IMR-90 (cell line): ENCODE results near the gene RTCB. TPM values are rescaled to one million over a fixed set of nuclear protein-coding genes. Genes with fewer than 3 reads are reported as not detected.

ENCODE experiments used
- ATAC-seq: fragments of 200-7000 bp; cut with Tn5 transposase; 2 replicates; pipeline ENCODE4 v1.9.1; 2020; ENCODE audit warnings: low read depth, mild to moderate bottlenecking, moderate library complexity
- BruUV-seq: library from RNA; stranded (reverse); fragments of 400-500 nt; replicated peaks from 2 replicates; lab custom pipeline; 2021; lab: Mats Ljungman, UMichigan
- CTCF ChIA-PET: fragments of 300-600 bp; formaldehyde crosslinking; extraction: SDS; loops from one replicate; lab custom pipeline; 2021; ENCODE audit warnings: antibody characterized with exemption; lab: Yijun Ruan, JAX
- POLR2A ChIA-PET: fragments of 300-600 bp; sonication (Branson Sonifier 250); formaldehyde crosslinking; loops from one replicate; lab custom pipeline; 2022; ENCODE audit warnings: antibody characterized with exemption; ENCODE audit not compliant: unreplicated experiment; lab: Charles Lee
- DNase-seq: peaks from one replicate; pipeline ENCODE4 v3.0.0; 2013
- H2AFZ ChIP-seq: replicated peaks from 2 replicates; pipeline ENCODE3; 2013; ENCODE audit warnings: low read length, mild to moderate bottlenecking; ENCODE audit not compliant: poor library complexity
- H2AK5ac ChIP-seq: 2 replicates; pipeline ENCODE4 v1.6.1; 2013; ENCODE audit warnings: low read depth, low read length, inconsistent platforms
- H2AK9ac ChIP-seq: replicated peaks from 2 replicates; pipeline ENCODE3; 2013; ENCODE audit warnings: mild to moderate bottlenecking, low read depth, low read length, moderate library complexity; ENCODE audit not compliant: poor library complexity
- H2BK120ac ChIP-seq: 2 replicates; pipeline ENCODE4 v1.6.1; 2013; ENCODE audit warnings: low read depth, low read length, inconsistent platforms
- H2BK15ac ChIP-seq: 3 replicates; pipeline ENCODE4 v1.6.1; 2013; ENCODE audit warnings: low read depth, low read length, inconsistent platforms
- H2BK20ac ChIP-seq: 2 replicates; pipeline ENCODE4 v1.6.1; 2013; ENCODE audit warnings: low read depth, mild to moderate bottlenecking, inconsistent platforms, low read length, moderate library complexity
- H2BK5ac ChIP-seq: 2 replicates; pipeline ENCODE4 v1.6.1; 2013; ENCODE audit warnings: mild to moderate bottlenecking, low read depth, low read length, inconsistent platforms; ENCODE audit not compliant: poor library complexity, severe bottlenecking
- H3K14ac ChIP-seq: replicated peaks from 2 replicates; pipeline ENCODE4 v1.6.1; 2013; ENCODE audit warnings: low read depth, low read length, inconsistent platforms
- H3K18ac ChIP-seq: 2 replicates; pipeline ENCODE4 v1.6.1; 2013; ENCODE audit warnings: low read depth, low read length, control low read depth
- H3K23ac ChIP-seq: 2 replicates; pipeline ENCODE4 v1.6.1; 2013; ENCODE audit warnings: low read depth, low read length, inconsistent platforms
- H3K27ac ChIP-seq: 2 replicates; pipeline ENCODE4 v1.5.1; 2013; ENCODE audit warnings: mild to moderate bottlenecking, control low read depth, low read length; ENCODE audit not compliant: insufficient read depth
- H3K27me3 ChIP-seq: 2 replicates; pipeline ENCODE4 v1.6.1; 2013; ENCODE audit warnings: low read length; ENCODE audit not compliant: control insufficient read depth, insufficient read depth
- H3K36me3 ChIP-seq: 2 replicates; pipeline ENCODE4 v1.6.1; 2013; ENCODE audit warnings: low read length, mixed read lengths; ENCODE audit not compliant: control insufficient read depth, insufficient read depth
- H3K4ac ChIP-seq: 2 replicates; pipeline ENCODE4 v1.6.1; 2013; ENCODE audit warnings: low read depth, low read length, inconsistent platforms
- H3K4me1 ChIP-seq: 2 replicates; pipeline ENCODE4 v1.6.1; 2013; ENCODE audit warnings: low read length, mixed read lengths; ENCODE audit not compliant: control insufficient read depth, insufficient read depth
- H3K4me2 ChIP-seq: 2 replicates; pipeline ENCODE4 v1.6.1; 2013; ENCODE audit warnings: low read depth, mild to moderate bottlenecking, control low read depth, low read length, moderate library complexity
- H3K4me3 ChIP-seq: 2 replicates; pipeline ENCODE4 v1.5.1; 2013; ENCODE audit warnings: low read depth, mild to moderate bottlenecking, control low read depth, low read length, moderate library complexity; ENCODE audit not compliant: insufficient read depth
- H3K56ac ChIP-seq: 2 replicates; pipeline ENCODE4 v1.6.1; 2013; ENCODE audit warnings: low read length, inconsistent platforms; ENCODE audit not compliant: insufficient read depth; ENCODE audit errors: extremely low read depth
- H3K79me1 ChIP-seq, 2 experiments: 2 replicates each; pipeline ENCODE4 v1.6.1; 2013; ENCODE audit warnings: low read length in 2 of 2, inconsistent platforms in 1 of 2, low read depth in 1 of 2
- H3K9ac ChIP-seq: 2 replicates; pipeline ENCODE4 v1.6.1; 2013; ENCODE audit warnings: low read depth, low read length, control low read depth
- H3K9me1 ChIP-seq: 2 replicates; pipeline ENCODE4 v1.6.1; 2013; ENCODE audit warnings: low read length, inconsistent platforms; ENCODE audit not compliant: insufficient read depth
- H3K9me3 ChIP-seq: 2 replicates; pipeline ENCODE4 v1.6.1; 2013; ENCODE audit warnings: low read length; ENCODE audit not compliant: control insufficient read depth, insufficient read depth
- H4K20me1 ChIP-seq: 2 replicates; pipeline ENCODE4 v1.6.1; 2013; ENCODE audit warnings: low read length, inconsistent platforms; ENCODE audit not compliant: insufficient read depth
- H4K5ac ChIP-seq: 2 replicates; pipeline ENCODE4 v1.6.1; 2013; ENCODE audit warnings: mild to moderate bottlenecking, low read depth, low read length, control low read depth
- H4K8ac ChIP-seq, 2 experiments: 2 replicates each; pipeline ENCODE4 v1.6.1; 2013; ENCODE audit warnings: low read depth in 2 of 2, low read length in 2 of 2, control low read depth in 1 of 2, inconsistent platforms in 1 of 2
- H4K91ac ChIP-seq: 2 replicates; pipeline ENCODE4 v1.6.1; 2013; ENCODE audit warnings: low read depth, low read length, inconsistent platforms; ENCODE audit not compliant: insufficient read depth
- BHLHE40 ChIP-seq: fragments of 150-350 bp; IDR thresholded peaks from 2 replicates; pipeline ENCODE4 v1.6.1; 2016; ENCODE audit warnings: mild to moderate bottlenecking, low read depth, low read length
- CEBPB ChIP-seq: IDR thresholded peaks from 2 replicates; pipeline ENCODE4 v1.6.1; 2012; ENCODE audit warnings: low read depth, low read length, improper control_type of control experiment
- CHD1 ChIP-seq: IDR thresholded peaks from 2 replicates; pipeline ENCODE4 v1.6.1; 2012; ENCODE audit warnings: low read depth, low read length, improper control_type of control experiment
- FOS ChIP-seq: fragments of 150-350 bp; IDR thresholded peaks from 2 replicates; pipeline ENCODE4 v1.6.1; 2016; ENCODE audit warnings: low read depth, low read length
- MAFK ChIP-seq: IDR thresholded peaks from 2 replicates; pipeline ENCODE4 v1.6.1; 2012; ENCODE audit warnings: low read depth, low read length, improper control_type of control experiment
- MAZ ChIP-seq: IDR thresholded peaks from 2 replicates; pipeline ENCODE4 v1.6.1; 2012; ENCODE audit warnings: low read depth, mild to moderate bottlenecking, low read length, improper control_type of control experiment, moderate library complexity, borderline replicate concordance
- MXI1 ChIP-seq: IDR thresholded peaks from 2 replicates; pipeline ENCODE4 v1.6.1; 2012; ENCODE audit warnings: low read depth, mild to moderate bottlenecking, low read length, moderate library complexity, borderline replicate concordance
- NFE2L2 ChIP-seq: fragments of 150-350 bp; IDR thresholded peaks from 2 replicates; pipeline ENCODE4 v1.6.1; 2016; ENCODE audit warnings: low read depth, mild to moderate bottlenecking, low read length
- POLR2A ChIP-seq: IDR thresholded peaks from 2 replicates; pipeline ENCODE4 v1.6.1; 2012; ENCODE audit warnings: mild to moderate bottlenecking, low read depth, low read length
- RAD21 ChIP-seq: IDR thresholded peaks from 2 replicates; pipeline ENCODE4 v1.6.1; 2012; ENCODE audit warnings: low read length, improper control_type of control experiment
- RCOR1 ChIP-seq: IDR thresholded peaks from 2 replicates; pipeline ENCODE4 v1.6.1; 2012; ENCODE audit warnings: mild to moderate bottlenecking, low read length, improper control_type of control experiment; ENCODE audit not compliant: insufficient replicate concordance
- SMC3 ChIP-seq: fragments of 150-350 bp; IDR thresholded peaks from 2 replicates; pipeline ENCODE4 v1.6.1; 2016; ENCODE audit warnings: low read depth, mild to moderate bottlenecking, antibody characterized with exemption, low read length, moderate library complexity
- WGBS, 2 experiments: methylation state at CpG; one replicate each; pipeline versions ENCODE4 v1.1.5 to v1.1.7; 2013; ENCODE audit warnings: missing lambda C conversion rate in 2 of 2; ENCODE audit not compliant: insufficient read length in 1 of 2; ENCODE audit errors: extremely low coverage in 2 of 2; 5-methylcytosine and 5-hydroxymethylcytosine counted together
- dilution Hi-C: fragments of 300-500 bp; cut with HindIII; formaldehyde crosslinking; loops from one replicate; pipeline ENCODE4 v1.14.3; 2018; ENCODE audit warnings: low sequenced_read_pairs; ENCODE audit not compliant: unreplicated experiment
- in situ Hi-C: fragments of 300-500 bp; cut with MboI; formaldehyde crosslinking; loops from 3 replicates; pipeline ENCODE4 v1.14.3; 2019; ENCODE audit warnings: low sequenced_read_pairs, inconsistent platforms, mixed read lengths
- intact Hi-C: fragments of 100-400 bp; cut with micrococcal nuclease; formaldehyde crosslinking; loops from 2 replicates; pipeline ENCODE4 v1.10.0; 2022
- polyA plus RNA-seq, 3 experiments: library from polyadenylated mRNA; depleted of rRNA; stranded (reverse); fragments of >200 nt; gene quantifications; 2 replicates each; pipeline ENCODE4 v1.2.3, GENCODE V29; 2012; ENCODE audit warnings: low replicate concordance in 1 of 3
- total RNA-seq: library from RNA; depleted of rRNA; stranded (reverse); fragments of >200 nt; gene quantifications from 2 replicates; pipeline ENCODE4 v1.2.3, GENCODE V29; 2012
- TF ChIP-seq, protein P1 (sequence below): fragments of 150-350 bp; IDR thresholded peaks from 2 replicates; pipeline ENCODE4 v1.6.1; 2017; ENCODE audit warnings: mild to moderate bottlenecking, antibody characterized with exemption, low read length, low read depth
- TF ChIP-seq, protein P2 (sequence below): fragments of 150-350 bp; IDR thresholded peaks from 2 replicates; pipeline ENCODE4 v1.6.1; 2016; ENCODE audit warnings: low read depth, mild to moderate bottlenecking, low read length, moderate library complexity, borderline replicate concordance
- TF ChIP-seq, protein P3 (sequence below): conservative IDR thresholded peaks from 2 replicates; pipeline ENCODE4 v1.5.1; 2012; ENCODE audit warnings: mild to moderate bottlenecking, low read depth, low read length, improper control_type of control experiment

The RTCB gene
- total and polyA plus RNA-seq, 2 of the 4 experiments (the other 2 are of a cell fraction): 115 to 213 TPM

DNA sequence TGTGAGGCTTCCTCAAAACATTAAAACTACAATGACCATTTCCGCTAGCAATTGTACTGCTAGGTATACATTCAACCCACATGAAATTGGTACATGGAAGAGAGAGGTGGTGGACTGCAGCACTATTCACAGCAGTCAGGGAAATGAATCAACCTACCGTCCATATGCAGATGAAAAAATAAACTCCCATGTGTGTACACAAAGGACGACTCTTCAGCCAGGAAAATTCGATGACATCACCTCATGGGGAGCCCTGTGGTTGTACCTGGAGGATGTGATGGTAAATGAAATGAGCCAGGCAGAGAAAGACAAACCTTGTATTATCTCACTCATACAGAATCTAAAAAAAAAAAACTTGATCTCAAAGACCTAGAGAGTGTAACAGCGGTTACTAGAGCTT, 31.1 kb downstream of the RTCB start:
- CTCF ChIA-PET: interaction anchor here (0.8 kb wide), 1 partner anchor 605 kb away, joined by 6 read pairs; no protein-coding TSS in a partner anchor
- Histone ChIP-seq H3K14ac (no peak overlapping the region), H4K20me1 (no peaks in the 10 kb centered on the region; the same call in 1 of the 2 replicates), H2BK15ac (no peak overlapping the region), H4K91ac (no peak overlapping the region), H3K27ac (no peak overlapping the region), H3K4ac (no peak overlapping the region), H3K23ac (no peak overlapping the region), H4K5ac (no peak overlapping the region), H3K4me3 (no peak overlapping the region), H2BK5ac (no peak overlapping the region), H2AK9ac (peak overlapping the region; percentile 45), H3K79me1 (no peaks in the 10 kb centered on the region), H4K8ac (no peak overlapping the region), H2BK20ac (no peak overlapping the region), H3K27me3 (no peaks in the 10 kb centered on the region), H3K9me1 (0 out of 2 replicates have a peak, but pooled peaks cover 4% of the 10 kb centered on the region), H3K9me3 (no peaks in the 10 kb centered on the region), H3K56ac (no peak overlapping the region), H3K18ac (no peak overlapping the region), H3K4me2 (no peak overlapping the region), H2BK120ac (no peak overlapping the region), H2AK5ac (no peak overlapping the region), H3K4me1 (no peaks in the 10 kb centered on the region), H3K9ac (no peak overlapping the region), H3K36me3 (peaks cover 6% of the 10 kb centered on the region), H2AFZ (no peak overlapping the region)
- ATAC-seq (no peak), DNase-seq (peak; percentile 27)
- POLR2A ChIA-PET: no interaction called here
- intact Hi-C loops (no loop called here), in situ Hi-C loops (no loop called here), dilution Hi-C loops (no loop called here)
- no TSS peak for BruUV-seq
- TF ChIP-seq MAZ (no peak), POLR2A (no peak), FOS (no peak), RCOR1 (no peak), CHD1 (no peak), NFE2L2 (no peak), CEBPB (no peak), MXI1 (no peak), BHLHE40 (no peak), RAD21 (no peak), SMC3 (no peak), MAFK (no peak)
- TF ChIP-seq, protein P1, sequence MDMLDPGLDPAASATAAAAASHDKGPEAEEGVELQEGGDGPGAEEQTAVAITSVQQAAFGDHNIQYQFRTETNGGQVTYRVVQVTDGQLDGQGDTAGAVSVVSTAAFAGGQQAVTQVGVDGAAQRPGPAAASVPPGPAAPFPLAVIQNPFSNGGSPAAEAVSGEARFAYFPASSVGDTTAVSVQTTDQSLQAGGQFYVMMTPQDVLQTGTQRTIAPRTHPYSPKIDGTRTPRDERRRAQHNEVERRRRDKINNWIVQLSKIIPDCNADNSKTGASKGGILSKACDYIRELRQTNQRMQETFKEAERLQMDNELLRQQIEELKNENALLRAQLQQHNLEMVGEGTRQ: no peak
- TF ChIP-seq, protein P2, sequence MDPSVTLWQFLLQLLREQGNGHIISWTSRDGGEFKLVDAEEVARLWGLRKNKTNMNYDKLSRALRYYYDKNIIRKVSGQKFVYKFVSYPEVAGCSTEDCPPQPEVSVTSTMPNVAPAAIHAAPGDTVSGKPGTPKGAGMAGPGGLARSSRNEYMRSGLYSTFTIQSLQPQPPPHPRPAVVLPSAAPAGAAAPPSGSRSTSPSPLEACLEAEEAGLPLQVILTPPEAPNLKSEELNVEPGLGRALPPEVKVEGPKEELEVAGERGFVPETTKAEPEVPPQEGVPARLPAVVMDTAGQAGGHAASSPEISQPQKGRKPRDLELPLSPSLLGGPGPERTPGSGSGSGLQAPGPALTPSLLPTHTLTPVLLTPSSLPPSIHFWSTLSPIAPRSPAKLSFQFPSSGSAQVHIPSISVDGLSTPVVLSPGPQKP: no peak
- TF ChIP-seq, protein P3, sequence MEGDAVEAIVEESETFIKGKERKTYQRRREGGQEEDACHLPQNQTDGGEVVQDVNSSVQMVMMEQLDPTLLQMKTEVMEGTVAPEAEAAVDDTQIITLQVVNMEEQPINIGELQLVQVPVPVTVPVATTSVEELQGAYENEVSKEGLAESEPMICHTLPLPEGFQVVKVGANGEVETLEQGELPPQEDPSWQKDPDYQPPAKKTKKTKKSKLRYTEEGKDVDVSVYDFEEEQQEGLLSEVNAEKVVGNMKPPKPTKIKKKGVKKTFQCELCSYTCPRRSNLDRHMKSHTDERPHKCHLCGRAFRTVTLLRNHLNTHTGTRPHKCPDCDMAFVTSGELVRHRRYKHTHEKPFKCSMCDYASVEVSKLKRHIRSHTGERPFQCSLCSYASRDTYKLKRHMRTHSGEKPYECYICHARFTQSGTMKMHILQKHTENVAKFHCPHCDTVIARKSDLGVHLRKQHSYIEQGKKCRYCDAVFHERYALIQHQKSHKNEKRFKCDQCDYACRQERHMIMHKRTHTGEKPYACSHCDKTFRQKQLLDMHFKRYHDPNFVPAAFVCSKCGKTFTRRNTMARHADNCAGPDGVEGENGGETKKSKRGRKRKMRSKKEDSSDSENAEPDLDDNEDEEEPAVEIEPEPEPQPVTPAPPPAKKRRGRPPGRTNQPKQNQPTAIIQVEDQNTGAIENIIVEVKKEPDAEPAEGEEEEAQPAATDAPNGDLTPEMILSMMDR: no peak
- WGBS, 2 experiments: no CpG with 5 or more reads among the region's 5 CpGs
